Measurements from ENCODE around the gene PRKCZ.

DNA sequence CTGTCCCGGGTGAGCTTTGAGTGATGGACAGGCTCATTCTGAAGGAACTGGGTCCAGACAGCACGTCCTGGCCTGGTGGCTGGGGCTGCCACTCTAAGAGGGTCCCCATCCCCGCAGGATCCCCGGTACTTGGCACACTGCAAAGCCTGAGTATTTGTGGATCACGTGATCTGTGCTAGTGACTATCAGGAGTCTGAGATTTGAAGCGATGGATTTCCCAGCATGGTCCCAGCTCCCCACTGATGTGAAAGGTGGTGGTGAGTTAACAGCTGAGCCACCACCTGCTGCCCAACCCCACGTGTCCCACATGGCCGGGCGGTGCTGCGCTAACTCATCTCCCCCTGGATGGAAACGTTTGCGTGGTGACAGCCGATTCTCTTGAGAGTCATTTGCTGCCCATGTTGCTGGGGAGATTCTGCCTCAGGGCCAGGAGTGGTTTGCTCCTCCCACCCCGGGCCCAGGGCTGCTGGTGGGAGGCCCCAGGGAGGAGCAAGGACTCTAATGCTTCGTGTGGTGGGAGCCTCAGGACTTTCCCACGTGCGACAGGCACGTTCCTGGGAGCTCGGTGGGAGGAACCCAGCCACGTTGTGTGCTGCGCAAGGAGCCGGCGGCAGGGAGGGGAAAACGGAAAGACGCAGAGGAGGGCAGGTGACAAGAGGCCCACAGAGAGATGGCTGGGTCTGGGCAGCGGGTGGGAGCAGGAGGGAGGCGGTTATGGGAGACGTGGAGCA, 129.2 kb downstream of the PRKCZ start:
- TF ChIP-seq, protein P1, sequence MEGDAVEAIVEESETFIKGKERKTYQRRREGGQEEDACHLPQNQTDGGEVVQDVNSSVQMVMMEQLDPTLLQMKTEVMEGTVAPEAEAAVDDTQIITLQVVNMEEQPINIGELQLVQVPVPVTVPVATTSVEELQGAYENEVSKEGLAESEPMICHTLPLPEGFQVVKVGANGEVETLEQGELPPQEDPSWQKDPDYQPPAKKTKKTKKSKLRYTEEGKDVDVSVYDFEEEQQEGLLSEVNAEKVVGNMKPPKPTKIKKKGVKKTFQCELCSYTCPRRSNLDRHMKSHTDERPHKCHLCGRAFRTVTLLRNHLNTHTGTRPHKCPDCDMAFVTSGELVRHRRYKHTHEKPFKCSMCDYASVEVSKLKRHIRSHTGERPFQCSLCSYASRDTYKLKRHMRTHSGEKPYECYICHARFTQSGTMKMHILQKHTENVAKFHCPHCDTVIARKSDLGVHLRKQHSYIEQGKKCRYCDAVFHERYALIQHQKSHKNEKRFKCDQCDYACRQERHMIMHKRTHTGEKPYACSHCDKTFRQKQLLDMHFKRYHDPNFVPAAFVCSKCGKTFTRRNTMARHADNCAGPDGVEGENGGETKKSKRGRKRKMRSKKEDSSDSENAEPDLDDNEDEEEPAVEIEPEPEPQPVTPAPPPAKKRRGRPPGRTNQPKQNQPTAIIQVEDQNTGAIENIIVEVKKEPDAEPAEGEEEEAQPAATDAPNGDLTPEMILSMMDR (conservative IDR thresholded peaks at IDR 0.05; ENCODE audit: low read depth, low read length), result no peak
- TF ChIP-seq EZH2phosphoT487 (IDR thresholded peaks at IDR 0.05; ENCODE audit: borderline replicate concordance, low read length), result no peak
- no peak for TF ChIP-seq EZH2 (IDR thresholded peaks at IDR 0.05; ENCODE audit: low read length, unreplicated experiment)

Data from PC-3 (cell line).